Body of pancreas (tissue), 4 donors: ENCODE results near the gene DRAM1. TPM values are rescaled to one million over a fixed set of nuclear protein-coding genes. Genes with fewer than 3 reads are reported as not detected.

ENCODE experiments used
- ATAC-seq: fragments of 150-250 bp; one replicate; pipeline ENCODE4 v1.9.1; 2016
- DNase-seq, 4 donors: peaks; one replicate each; pipeline ENCODE4 v3.0.0-alpha.2; 2019
- H3K27ac ChIP-seq, 4 donors: fragments of 200-600 bp; sonication (generic); 1 replicate in 3 of 4; 2 replicates in 1 of 4; pipeline versions ENCODE4 v1.5.1 to v1.6.1; 2016 to 2019; ENCODE audit warnings: mild to moderate bottlenecking in 1 of 4, mixed read lengths in 1 of 4, moderate library complexity in 1 of 4
- H3K27me3 ChIP-seq, 2 donors: fragments of 200-600 bp; sonication (generic); one replicate each; pipeline ENCODE4 v1.6.0; 2016; ENCODE audit warnings: mild to moderate bottlenecking in 1 of 2
- H3K36me3 ChIP-seq, 2 donors: fragments of 200-600 bp; sonication (generic); replicated peaks in 1 of 2; 2 replicates each; pipeline ENCODE4 v1.5.1; 2016; ENCODE audit warnings: low read depth in 2 of 2; ENCODE audit not compliant: insufficient read depth in 1 of 2
- H3K4me1 ChIP-seq: fragments of 200-600 bp; sonication (generic); one replicate; pipeline ENCODE4 v1.6.0; 2016
- H3K4me3 ChIP-seq, 2 donors: fragments of 200-600 bp; sonication (generic); 1 replicate in 1 of 2; 2 replicates in 1 of 2; pipeline ENCODE4 v1.5.1; 2016 to 2019
- H3K9me3 ChIP-seq, 3 donors: fragments of 200-600 bp; sonication (generic); 1 replicate in 2 of 3; 2 replicates in 1 of 3; pipeline ENCODE4 v1.5.1; 2016
- CTCF ChIP-seq, 7 experiments: fragments of 450-650 bp in 4 of 7; fragments of 200-600 bp in 3 of 7; sonication (generic) in 3 of 7; IDR thresholded peaks; one replicate each; pipeline ENCODE4 v1.5.1; 2016 to 2019; ENCODE audit warnings: antibody characterized with exemption in 7 of 7
- POLR2A ChIP-seq, 3 donors: fragments of 450-650 bp; IDR thresholded peaks; one replicate each; pipeline ENCODE4 v1.6.1; 2016; ENCODE audit warnings: antibody characterized with exemption in 3 of 3, mild to moderate bottlenecking in 2 of 3
- WGBS, 2 donors: methylation state at CpG; one replicate each; pipeline ENCODE4 v1.1.5; 2017; 5-methylcytosine and 5-hydroxymethylcytosine counted together
- intact Hi-C: fragments of 100-400 bp; cut with DNase I; formaldehyde crosslinking; loops from one replicate; pipeline ENCODE4 v1.15.1; 2023
- small RNA-seq: library from RNA; depleted of rRNA; stranded (forward); fragments of <200 nt; gene quantifications from one replicate; pipeline ENCODE3, GENCODE V24; 2016
- total RNA-seq, 2 donors: library from RNA; depleted of rRNA; stranded (reverse); fragments of >200 nt; gene quantifications; one replicate each; pipeline ENCODE4 v1.1.0, GENCODE V29; 2016

The DRAM1 gene
- total RNA-seq, 2 donors from 2014 or later: 2.6 to 14.5 TPM

GRCh38 chr12:101968770-101969169 lies 91.4 kb downstream of the DRAM1 start:
- Histone ChIP-seq H3K4me3 (no peak overlapping the region), H3K27me3 (no peaks in the 10 kb centered on the region), H3K36me3 (no peaks in the 10 kb centered on the region), H3K27ac (no peak overlapping the region), H3K4me1 (no peaks in the 10 kb centered on the region), H3K9me3 (no peaks in the 10 kb centered on the region)
- ATAC-seq (no peak), DNase-seq (no peak)
- WGBS, 2 donors: 43 to 79% methylated on average over 1 of the region's 1 CpG
- TF ChIP-seq CTCF (IDR thresholded peaks at IDR 0.05) (no peak), POLR2A (IDR thresholded peaks at IDR 0.05) (no peak)
- intact Hi-C loops: no loop called here

Small RNA genes within 50 kb of the gene (small RNA-seq; reads per million reads assigned to genes)
- gene RNA5SP369 (not detected), gene RNU6-1183P (not detected)

Other genes starting within 250 kb of the DRAM1 start
- gene CHPT1, start 179.9 kb upstream of the DRAM1 start, total RNA-seq: 10 to 100 TPM; 62.0 to 74.2 TPM
- under 1 TPM in 1 of 2 donors, not detected in 1; 0.26 TPM for gene SYCP3, start 138.1 kb upstream of the DRAM1 start, total RNA-seq
- 10 to 100 TPM; 15.5 to 27.2 TPM for gene GNPTAB, start 46.6 kb upstream of the DRAM1 start, total RNA-seq
- gene WASHC3, start 184.4 kb downstream of the DRAM1 start, total RNA-seq: 10 to 100 TPM; 18.5 to 32.7 TPM
- gene NUP37, start 242.5 kb downstream of the DRAM1 start, total RNA-seq: 10 to 100 TPM; 12.2 TPM
- under 1 TPM in 1 of 2 donors, not detected in 1; 0.52 TPM for gene PARPBP, start 242.6 kb downstream of the DRAM1 start, total RNA-seq